GM15510 (cell line): ENCODE data around the gene ATF6B.

Experiments
- POLR2A ChIP-seq: IDR thresholded peaks from 3 replicates; pipeline ENCODE4 v1.6.1; 2011; ENCODE audit warnings: borderline replicate concordance; ENCODE audit not compliant: insufficient read length; ENCODE audit errors: extremely low read depth

Gene ATF6B

DNA sequence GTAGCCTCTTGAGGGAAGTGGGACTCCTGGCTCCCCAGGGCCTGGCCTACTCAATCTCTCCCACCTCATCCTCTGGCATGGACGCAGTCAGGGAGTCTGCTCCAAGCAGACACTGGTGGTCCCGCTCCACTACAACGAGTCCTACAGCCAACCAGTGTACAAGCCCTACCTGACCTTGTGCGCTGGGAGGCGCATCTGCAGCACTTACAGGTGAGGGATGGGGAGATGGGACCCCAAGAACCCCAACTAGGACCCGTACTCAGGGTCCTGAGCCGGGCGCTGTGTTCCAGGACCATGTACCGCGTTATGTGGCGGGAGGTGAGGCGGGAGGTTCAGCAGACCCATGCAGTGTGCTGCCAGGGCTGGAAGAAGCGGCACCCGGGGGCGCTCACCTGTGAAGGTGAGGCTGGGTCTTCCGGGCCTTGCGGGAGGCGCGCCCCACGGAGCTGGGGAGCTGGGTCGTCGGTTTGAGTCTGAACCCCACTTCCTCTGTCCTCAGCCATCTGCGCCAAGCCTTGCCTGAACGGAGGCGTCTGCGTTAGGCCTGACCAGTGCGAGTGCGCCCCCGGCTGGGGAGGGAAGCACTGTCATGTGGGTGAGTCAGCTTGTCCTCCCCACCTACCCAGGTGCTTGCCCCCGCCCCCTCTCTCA is 38.5 kb upstream of the ATF6B start:
- TF ChIP-seq POLR2A: no peak

DNA sequence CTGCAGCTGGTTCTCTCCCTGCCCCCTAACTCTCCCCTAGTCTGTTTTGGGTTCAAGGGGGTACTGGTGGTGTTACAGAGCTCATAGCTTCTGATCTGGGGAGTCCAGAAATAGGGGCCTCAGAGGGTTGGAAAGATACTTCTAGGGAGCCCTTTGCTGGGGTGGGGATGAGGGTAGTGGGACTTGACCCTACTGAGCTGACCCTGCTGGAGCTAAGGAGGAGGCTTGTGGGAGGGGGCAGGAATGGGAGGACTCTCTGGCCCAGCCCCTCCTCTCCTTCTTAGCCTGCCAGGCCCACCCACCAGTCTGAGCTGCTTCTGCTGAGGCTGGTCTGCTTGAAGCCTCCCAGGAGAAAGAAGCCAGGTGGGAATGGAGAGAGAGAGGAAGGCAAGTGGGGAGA is 36.2 kb upstream of the ATF6B start, which contains the start of gene EGFL8:
Gene EGFL8 (plus strand): TSS at position 301 of the 400 bp plus-strand sequence. CDS start 1,571 bp downstream, outside the sequence.
- TF ChIP-seq POLR2A: no peak

- TF ChIP-seq POLR2A: no peak
Measured at GRCh38 chr6:32163559-32164258, 35.7 kb upstream of the ATF6B start.

DNA sequence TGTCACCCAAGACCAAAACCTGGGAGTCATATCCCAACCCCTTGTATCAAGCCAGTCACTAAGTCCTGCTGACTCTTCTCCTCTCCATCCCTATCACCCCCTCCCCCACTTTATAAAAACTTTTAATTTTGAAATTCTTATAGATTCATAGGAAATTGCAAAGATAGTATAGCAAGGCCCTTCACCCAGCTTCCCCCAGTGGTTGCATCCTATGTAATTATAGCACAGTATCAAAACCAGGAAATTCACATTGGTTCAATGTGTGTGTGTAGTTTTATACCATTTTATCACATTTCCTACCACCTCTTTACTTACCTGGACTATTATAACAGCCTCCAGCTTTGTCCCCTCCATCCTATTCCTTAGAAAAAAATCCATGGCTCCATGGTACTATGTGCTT is 30.0 kb upstream of the ATF6B start:
- no peak for TF ChIP-seq POLR2A

DNA sequence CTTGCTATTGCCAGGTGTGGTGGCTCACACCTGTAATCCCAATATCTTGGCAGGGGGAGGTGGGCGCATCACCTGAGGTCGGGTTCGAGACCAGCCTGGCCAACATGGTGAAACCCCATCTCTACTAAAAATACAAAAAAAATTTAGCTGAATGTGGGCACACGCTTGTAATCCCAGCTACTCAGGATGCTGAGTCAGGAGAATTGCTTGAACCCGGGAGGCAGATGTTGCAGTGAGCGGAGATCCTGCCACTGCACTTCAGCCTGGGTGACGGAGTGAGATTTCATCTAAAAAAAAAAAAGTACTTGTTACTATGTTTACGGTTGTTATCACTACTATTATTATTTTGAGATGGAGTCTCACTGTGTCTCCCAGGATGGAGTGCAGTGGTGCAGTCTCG is 28.8 kb upstream of the ATF6B start:
- no peak for TF ChIP-seq POLR2A

DNA sequence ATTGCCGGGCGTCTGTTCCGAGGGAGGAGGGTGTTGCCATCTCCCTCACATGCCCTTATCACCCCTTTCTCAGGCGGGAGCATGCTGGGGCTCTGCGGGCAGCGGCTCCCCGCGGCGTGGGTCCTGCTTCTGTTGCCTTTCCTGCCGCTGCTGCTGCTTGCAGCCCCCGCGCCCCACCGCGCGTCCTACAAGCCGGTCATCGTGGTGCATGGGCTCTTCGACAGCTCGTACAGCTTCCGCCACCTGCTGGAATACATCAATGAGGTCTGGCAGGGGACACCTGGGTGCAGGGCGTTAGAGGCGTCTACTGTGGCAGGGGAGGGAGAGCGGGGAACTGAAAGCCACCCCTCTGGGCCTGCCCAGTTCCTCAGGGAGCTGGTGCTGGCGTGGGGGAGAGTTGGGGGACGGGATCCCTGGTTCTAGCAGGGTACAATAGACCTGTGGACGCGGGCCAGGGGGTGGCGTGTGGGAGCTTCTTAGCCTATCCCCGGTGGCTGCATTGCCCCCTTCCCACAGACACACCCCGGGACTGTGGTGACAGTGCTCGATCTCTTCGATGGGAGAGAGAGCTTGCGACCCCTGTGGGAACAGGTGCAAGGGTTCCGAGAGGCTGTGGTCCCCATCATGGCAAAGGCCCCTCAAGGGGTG is 26.6 kb upstream of the ATF6B start:
- no peak for TF ChIP-seq POLR2A

DNA sequence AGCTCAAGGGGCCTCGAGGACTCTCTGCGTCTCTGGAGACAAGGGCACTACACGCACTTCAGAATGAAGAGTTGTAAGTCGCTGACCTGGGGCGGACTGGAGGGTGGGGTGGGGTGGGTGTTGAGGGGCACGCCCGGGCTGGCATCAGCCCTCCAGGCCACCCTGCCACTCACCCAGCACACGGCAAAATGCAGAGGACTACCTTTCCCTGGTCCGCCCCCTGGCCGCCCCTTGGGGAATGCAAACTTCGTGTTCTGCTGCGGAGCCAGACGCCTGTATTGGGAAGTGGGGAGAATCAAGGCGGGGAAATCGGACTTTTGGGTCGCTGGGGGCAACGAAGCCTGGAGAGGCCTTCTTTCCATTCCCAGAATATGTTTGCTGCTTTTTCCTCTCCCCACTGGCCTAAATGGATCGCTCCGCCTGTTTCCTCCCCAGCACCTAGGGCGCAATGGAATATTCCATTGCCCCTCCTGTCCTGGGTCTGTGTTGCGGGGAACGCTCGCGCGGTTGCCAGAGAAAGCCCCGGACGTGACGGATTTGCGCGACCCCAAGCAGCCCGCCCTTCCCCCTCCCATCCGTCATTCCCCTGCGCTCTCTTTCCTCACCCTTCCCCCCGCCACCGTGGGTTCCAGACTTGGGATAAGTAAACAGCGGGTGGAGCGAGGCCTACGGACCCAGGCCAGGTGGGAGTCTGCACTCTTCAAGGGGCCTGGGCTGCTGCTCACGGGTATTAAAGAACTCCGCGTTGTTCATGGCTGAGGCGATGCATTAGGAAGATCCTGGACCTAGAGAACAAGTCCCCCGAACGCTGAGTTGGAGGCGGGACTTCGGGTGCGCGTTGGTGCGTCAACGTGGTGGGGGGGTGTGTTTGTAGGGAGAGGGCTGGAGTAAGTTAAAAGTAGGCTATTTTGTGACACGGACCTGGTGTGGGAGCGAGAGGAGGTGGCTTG is 25.8 kb upstream of the ATF6B start, which contains the start of gene PPT2:
Gene PPT2 (plus strand): TSS at position 578 of the 950 bp plus-strand sequence. CDS start 454 bp downstream, outside the sequence.
- TF ChIP-seq POLR2A: peak; percentile 24

- TF ChIP-seq POLR2A: no peak
Measured at GRCh38 chr6:32152769-32153563, 24.9 kb upstream of the ATF6B start.

DNA sequence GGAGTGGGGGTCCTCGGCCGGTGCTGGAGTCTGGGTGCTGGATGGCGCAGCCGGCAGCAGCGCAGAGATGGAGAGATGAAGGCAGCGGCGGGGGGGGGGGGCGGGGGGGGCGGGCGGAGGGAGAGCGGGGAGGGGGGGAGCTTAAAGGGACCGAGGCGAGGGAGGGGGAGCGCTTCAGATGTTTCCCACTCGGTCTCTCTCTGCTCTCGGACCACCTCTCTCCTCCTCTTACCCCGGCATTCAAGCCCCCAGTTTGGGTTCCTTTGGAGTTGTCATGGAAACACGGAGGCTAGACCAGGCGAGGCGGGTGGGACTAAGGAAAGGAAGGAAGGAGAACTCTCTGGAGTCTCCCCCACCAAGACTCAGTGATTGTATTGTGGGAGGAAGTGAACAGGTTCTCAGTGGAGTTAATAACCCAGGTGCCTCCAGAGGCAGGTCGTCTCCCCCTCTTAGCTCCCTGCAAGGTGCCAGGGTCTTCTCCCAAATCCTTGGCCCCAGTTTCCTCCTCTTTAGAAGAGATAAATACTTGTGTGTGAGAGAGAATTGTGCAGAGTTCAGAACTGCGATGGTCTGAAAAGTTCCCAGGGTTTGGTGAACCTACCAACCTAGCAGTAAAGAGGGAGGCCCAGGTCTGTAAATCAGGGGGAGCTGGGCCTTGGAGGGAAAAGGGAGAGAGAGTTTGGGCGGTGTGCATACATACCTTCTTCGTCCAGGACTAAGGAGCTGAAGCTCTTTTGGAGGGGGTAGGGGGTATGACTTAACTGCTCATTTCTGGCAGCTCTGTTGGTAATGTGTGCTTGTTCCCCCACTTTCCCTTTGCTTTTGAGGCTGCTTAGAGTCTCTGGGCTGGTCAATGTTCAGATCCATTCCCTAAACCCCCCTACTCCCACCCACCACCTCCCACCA is 24.1 kb upstream of the ATF6B start, which contains the start of gene PRRT1:
Gene PRRT1 (minus strand): TSS at position 77 of the 906 bp plus-strand sequence. CDS start 112 bp downstream, outside the sequence.
- TF ChIP-seq POLR2A: no peak

GRCh38 chr6:32151181-32151862 is 23.3 kb upstream of the ATF6B start:
- no peak for TF ChIP-seq POLR2A

GRCh38 chr6:32149932-32150870 is 22.2 kb upstream of the ATF6B start:
- no peak for TF ChIP-seq POLR2A
